GM21619 (cell line): ENCODE measurements around the gene CBX2.

Experiments used
- ATAC-seq: cut with Tn5 transposase; IDR thresholded peaks from one replicate; pipeline ENCODE4 v1.9.1; 2021; ENCODE audit not compliant: unreplicated experiment

Gene CBX2

DNA sequence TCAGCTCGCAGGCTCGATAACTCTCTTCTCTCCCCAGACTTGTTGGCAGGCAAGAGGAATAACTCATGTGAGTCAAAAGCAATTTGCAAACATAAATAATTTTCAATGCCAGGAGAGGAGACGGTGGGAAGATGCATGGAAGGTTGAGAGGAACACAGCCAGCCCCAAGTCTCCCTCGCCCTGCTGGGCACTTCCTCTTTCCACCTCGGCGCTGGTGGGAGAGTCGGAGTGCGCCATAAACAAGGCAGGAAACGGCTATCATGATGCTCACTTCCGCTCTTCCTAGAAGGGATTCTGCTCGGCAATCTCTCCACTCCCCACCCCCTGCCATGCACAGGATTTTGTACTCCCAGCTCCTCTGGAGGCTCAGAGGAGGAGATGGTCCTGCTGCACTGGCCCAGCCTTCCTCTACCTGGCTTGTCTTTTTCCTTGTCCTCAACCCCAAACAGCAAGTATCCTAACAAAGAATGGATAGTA, 48.3 kb downstream of the CBX2 start:
- no peak for ATAC-seq

GRCh38 chr17:79826841-79827578, 49.1 kb downstream of the CBX2 start:
- no peak for ATAC-seq

DNA sequence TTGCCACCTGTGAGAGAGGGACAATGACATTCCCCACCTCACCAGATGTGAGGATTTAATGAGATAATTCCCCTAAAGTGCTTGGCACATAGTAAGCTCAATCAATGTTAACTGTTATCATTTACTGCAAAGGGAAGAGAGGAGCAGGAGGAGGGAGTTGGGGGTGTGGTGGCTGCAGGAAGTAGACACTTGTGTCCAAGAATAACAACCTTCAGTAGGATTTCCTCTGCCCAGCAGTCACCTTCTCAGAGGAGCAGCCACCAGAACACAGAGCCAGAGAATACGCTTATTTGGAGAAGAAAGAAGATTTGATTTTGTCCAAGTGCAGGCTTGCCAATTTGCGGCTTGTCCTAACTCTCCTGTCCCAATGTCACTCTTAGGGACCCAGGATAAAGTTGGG, 51.1 kb downstream of the CBX2 start:
- no peak for ATAC-seq

- no peak for ATAC-seq
These were observed 51.5 kb downstream of the CBX2 start for GRCh38 chr17:79829457-79829856.

GRCh38 chr17:79830303-79830702, 52.4 kb downstream of the CBX2 start:
- no peak for ATAC-seq

DNA sequence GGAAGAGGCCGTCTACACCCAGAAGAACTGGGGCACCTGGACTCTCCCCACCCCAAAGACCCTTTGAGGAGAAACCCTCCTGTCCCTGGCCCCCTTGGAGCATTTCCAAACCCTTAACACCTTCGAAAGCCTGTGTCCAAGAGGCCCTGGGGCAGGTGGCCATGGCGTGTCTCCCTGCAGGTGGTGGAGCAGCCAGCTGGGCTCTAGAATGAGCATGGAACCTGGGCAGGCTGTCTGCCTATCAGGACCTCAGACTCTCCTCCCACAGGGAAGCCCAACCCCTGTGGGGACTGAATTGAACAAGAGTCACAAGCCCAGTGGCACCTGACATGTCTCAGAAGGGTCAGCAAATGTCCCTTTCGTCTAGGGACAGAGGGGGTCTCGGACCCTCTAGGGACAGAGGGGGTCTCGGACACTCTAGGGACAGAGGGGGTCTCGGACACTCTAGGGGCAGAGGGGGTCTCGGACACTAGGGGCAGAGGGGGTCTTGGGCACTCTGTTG, 52.9 kb downstream of the CBX2 start:
- ATAC-seq = no peak

- ATAC-seq = no peak
These were observed 53.6 kb downstream of the CBX2 start for GRCh38 chr17:79831265-79832217.

GRCh38 chr17:79832218-79833109, 54.5 kb downstream of the CBX2 start:
- no peak for ATAC-seq

- no peak for ATAC-seq
These were observed 55.1 kb downstream of the CBX2 start for GRCh38 chr17:79833110-79833450.

DNA sequence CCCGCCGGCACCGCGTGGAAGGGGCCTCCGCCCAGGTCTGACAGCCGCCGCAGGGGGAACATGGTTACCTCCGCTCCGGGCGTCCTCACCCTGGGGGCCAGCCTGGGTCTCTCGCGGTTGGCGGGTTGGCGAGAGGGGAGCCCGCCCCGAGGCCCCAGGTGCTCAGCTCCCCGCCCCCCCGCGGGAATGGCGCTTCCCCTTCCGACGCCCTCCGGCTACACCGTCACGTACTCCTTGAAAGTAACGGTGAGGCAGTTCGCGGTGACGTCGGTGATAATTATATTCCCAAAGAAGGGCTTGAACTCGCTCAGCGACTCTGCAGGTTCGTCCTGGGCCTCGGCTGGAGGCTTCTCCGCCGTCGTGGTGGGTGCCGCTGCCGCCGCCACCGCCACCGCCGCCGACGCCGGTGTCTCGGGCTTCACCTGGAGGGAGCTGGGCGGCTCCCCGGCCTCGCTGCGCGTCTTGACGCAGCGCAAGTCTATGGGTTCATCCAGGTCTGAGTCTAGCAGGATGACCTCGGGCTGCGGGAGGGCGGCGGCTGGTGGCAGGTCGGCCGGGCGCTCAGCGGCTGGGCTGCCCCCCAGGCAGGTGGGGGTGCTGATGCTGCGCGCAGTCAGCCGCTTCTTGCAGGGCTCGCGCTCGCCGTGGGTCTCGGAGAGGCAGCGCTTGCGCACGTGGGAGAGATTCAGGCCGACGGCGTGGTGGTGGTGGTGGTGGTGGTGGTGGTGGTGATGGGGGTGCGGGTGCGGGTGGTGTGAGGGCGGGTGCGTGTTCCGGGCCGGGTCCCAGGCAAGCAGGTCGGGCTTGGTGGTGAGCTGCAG, 56.0 kb downstream of the CBX2 start:
- no peak for ATAC-seq

GRCh38 chr17:79834565-79835469, 56.9 kb downstream of the CBX2 start:
- no peak for ATAC-seq

DNA sequence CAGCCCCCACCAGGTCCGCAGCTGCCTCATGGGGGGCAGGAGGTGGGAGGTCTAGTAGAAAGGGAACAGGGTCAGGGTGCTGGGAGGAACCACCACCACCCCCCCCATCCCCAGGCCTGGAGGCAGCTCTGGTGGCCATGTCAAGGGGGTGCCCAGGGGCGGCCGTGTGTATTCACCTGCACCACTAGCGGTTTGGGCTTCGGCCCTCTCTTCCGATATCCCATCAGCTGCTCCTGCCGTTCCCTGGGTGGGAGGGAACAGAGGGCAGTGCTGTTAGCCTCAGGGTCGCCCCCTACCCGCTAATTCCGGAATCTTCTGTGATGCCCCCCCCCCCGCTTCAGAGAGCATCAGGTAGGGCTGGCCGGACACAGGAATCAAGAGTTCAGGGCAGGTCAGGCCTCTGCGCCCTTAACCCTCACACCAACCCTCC, 57.5 kb downstream of the CBX2 start:
- no peak for ATAC-seq

GRCh38 chr17:79835953-79836509, 58.1 kb downstream of the CBX2 start:
- no peak for ATAC-seq

DNA sequence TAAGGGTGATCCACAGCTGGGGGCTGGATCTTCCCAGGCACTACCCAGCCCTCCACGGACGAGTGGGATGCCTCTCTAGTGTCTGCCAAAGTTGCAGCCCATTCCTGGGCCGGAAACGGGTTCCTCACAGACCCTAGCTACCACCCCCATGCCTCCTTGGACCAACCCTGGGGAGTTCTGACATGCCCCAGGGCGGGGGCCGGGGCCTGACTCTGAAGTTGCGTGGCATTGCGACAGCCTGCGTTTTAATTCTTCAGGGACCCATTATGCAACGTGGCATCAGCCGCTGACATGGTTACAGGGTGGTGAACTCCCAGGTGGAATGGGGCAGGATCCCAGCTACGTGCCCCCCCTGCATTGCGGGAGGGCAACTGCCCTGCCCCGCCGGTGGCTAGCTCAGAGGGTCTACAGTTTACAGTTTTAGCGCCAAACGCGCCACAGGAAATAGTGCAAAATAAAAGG, 58.6 kb downstream of the CBX2 start:
- no peak for ATAC-seq

DNA sequence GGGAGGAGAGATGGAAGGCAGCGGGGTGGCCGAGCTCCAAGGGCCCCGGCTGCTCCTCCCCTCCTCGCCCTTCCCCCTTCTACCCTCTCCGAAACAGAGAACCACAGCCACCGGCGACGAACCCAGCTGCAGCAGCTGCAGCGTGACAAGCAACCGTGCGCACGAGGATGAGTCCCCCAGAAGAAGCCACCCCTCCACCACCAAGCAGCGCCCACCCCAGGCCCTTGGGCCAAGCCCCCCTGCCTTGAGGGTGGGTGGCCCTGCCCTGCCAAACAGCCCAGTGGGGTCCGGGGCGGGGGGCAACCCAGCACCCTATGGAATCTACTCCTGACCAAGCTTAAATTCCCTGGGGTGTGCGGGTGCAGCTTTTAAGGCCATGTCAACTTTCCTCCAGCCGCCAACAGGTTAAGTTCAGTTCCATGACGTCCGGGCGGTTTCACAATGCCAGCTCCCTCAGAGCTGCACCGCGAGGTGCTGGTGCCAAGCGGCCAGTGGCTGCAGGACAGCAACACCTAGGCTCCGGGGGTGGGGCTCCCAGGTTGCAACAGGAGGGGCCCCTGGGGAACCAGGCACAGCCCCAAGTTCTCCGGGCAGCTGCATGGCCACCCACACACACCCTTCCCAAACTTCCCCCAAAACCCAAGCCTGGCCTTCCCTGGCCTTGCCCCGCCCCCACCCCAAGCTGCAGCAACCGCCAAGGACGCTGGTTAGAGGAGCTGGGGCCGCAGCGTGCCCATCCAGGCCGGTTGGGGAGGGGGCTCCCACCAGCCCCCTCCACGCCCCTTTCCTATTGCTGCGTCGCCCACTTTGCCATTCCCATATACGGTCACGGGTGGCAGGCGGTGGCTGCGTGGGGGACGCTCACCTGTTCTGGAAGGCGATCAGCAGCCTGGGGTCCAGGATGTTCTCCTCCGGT, 59.3 kb downstream of the CBX2 start:
- ATAC-seq = no peak
